Fibroblast of the conjunctiva (primary cell): ENCODE measurements around the gene PLXNA4.

Experiments used
- DNase-seq: peaks from one replicate; pipeline ENCODE4 v3.0.0-alpha.2; 2010; ENCODE audit warnings: low read depth

Gene PLXNA4

GRCh38 chr7:132261327-132262159 is 314.7 kb downstream of the PLXNA4 start:
- no peak for DNase-seq

- no peak for DNase-seq
These were observed 318.0 kb downstream of the PLXNA4 start for GRCh38 chr7:132258231-132258630.

DNA sequence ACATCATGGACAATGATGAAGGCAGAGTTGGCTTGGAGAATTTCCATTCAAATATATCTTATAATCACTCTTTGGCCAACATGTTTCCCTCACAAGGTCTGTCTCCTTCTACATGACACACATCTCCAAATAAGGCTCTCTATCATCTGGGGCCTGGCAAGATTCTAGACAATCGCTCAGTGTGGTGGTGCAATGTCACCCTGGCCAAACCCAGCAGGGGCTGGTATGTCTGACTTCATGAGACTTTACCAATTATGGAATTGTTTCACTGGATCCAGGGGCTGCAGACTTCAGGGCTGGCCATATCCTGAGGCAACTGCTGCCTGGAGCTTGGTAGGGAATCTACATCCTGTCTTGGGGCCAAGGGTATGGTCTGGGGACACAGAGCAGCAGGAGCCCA is 319.0 kb downstream of the PLXNA4 start:
- DNase-seq = no peak

DNA sequence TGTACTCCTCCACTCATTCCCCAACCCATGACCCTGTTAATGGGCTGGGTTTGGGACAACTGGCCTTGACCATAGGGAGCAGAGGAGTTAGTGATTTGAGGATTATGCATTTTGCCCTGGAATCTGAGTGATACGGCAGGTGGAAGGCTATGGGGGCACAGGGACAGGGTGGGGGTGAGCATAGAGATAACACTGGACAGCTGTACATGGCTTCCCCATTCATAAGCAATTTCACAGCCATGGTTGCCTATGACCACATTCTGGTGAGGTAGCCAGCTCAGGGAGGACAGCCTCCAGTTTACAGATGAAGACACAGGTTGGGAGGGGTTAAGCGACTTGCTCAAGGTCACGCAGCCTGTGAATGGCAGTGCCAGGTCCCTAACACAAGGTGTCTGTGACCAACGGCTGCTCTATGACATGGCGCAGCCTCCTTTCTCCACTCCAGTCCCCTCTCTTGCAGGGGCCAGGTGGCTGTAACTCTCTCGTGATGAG is 319.5 kb downstream of the PLXNA4 start:
- no peak for DNase-seq

DNA sequence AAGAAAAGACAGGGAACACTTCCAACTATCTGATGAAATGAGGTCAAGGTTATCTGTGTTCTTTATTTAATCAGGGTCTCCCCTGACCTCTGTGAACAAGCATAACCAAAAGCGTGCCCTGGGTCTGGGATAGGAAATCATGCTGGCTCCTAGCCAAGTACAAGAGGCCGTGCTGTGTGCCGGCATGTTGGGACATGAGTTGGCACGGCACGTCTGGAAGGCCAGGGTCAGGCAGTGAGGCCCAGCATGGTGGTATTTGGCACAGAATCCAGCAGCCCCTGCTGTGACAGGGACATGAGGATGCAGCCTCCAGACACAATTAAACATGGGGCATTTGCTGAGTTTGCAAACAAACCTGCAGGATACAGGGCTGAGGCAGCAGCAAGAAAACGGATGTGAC is 320.4 kb downstream of the PLXNA4 start:
- DNase-seq = no peak

DNA sequence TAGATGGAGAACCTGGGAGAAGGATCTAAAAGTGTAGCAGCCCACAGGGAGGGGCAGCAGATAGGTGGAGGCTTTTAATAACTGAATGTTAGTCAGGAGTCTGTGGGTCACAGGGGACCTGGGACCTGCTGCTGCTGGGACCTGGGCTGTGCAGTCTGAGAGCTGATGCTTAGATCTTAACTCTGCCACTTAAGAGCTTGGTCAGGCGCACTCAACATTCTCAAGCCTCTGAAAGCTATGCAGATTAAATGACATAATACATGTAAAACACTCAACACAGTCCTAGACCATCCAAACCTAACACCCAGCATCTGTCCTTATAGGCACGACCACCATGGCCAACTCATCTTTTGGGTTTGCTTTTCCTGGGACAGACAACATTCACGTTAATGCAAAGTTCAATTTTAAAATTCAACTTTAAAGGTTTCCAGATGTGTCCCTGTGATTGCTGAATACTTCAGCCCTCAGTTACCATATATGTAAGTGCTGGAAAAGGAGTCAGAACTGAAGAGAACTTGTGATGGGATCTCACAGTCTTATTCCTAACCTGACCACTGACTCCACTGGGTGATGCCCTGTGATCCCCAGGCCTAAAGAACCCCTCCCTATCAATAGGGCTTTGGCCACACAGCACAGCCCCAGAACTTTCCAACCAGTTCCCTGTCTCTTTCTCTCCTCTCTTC is 321.0 kb downstream of the PLXNA4 start:
- no peak for DNase-seq

DNA sequence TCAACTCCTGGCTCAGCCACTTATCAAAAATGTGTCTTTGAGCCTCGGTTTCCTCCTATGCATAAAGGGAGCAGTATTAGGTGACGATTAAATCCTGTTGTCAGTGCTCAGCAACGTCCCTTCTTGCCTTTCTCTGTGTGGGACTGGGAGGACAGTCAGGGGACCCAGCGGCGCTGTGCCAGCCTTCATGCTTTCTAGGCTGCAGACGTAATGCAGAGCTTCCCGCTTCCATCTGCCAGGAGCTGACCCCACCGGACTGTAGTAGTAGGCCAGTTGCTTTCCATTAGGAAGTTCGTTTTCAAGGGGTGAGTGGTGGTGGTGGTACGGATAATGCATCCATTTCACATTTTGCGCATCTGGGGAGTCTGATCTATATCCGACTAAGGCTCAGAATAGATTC is 321.8 kb downstream of the PLXNA4 start:
- DNase-seq = no peak

DNA sequence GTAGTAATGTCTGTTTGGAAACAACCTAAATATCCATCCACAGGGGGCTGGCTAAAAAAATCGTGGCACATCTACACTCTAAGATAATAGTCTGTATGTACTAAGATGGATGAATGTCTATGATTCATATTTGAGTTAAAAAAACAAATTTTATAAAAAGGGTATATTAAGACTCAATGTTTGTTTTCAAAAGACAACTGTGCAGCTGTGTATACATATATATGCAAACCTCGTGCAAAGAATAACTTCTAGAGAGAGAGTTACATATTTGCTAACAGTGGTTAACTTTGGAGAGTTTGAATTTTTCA is 323.5 kb downstream of the PLXNA4 start:
- no peak for DNase-seq

GRCh38 chr7:132251327-132251659 is 325.0 kb downstream of the PLXNA4 start:
- no peak for DNase-seq

DNA sequence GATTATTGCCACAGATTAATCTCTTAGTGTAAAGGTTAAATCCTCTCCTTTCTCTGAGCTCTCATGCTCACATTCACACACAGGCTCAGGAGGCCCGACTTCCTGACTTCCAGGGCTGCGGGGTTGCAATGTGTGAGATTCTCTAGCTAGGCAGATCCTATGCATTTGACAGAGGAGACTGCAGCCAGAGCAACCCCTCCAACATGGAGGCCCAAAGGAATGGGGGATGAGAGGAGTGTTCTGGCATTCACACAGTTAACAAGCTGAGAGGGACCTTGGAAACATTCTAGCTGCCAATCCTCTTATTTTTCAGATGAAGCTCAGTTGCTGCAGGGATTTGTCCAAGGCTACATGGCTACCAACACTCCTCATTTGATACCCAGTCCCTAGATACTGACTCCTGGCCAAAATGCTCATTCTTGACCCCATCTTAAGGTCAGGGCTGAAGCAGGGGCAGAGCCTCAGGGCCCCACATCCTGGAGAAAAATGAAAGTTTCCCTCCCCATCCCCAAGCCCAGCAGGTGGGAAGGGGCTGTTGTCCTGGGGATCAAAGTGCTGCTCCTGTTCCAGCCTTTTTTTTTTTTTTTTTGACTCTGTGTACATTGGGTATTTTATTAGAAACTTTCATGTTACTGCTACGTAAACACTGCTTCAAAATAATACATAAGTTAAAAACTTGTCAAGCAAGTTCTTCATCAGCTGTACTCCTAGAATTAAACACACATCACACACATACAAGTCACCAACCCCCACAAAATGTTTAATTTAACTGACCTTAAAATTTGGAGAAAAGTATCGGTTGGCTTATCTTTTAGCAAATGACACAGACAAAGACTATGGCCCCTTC is 325.6 kb downstream of the PLXNA4 start:
- DNase-seq = no peak

GRCh38 chr7:132249256-132249971 is 326.9 kb downstream of the PLXNA4 start:
- DNase-seq = no peak

- DNase-seq = no peak
These were observed 327.4 kb downstream of the PLXNA4 start for GRCh38 chr7:132248841-132249240.

DNA sequence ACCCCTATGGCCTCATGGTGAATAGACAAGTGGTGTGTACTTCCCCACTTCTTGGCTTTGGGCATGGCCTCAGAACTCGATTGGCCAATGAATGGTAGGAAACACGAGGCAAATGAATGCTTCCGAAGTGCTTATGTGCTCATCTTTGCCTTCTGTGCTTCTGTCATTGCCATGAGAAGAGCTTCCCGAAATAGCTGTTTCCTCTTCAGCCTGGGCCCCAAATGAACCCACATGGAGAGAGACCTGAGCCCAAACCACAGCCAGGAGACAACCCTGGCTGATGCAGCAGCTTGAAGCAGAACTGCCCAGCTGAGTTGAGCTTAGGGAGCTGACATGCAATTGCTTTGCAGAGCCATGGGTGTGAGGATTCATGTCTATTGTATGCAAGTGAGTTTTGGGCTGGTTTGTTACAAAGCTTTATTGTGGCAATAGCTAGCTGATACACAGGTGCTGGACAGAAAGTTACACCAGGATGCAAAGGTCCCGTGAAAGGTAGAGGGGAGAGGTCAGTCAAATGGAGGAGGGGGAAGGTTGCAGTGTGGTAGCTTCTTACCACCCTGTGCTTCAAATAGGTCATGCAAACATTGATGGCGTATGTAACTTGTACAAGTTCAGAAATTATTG is 328.2 kb downstream of the PLXNA4 start:
- no peak for DNase-seq

- no peak for DNase-seq
These were observed 329.7 kb downstream of the PLXNA4 start for GRCh38 chr7:132246591-132246990.

DNA sequence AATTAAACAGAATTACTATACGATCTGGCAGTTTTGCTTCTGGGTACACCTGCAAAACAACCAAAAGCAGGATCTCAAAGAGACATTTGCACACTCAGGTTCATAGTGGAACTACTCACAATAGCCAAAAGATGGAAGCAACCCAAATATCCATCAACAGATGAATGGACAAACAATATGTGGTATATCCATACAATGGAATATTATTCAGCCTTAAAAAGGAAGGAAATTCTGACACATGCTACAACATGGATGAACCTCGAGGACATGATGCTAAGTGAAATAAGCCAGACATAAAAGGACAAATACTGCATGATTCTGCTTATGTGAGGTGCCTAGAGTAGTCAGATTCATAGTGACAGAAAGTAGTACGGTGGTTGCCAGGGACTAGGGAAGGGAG is 330.7 kb downstream of the PLXNA4 start:
- DNase-seq = no peak

GRCh38 chr7:132244903-132245480 is 331.3 kb downstream of the PLXNA4 start:
- no peak for DNase-seq

DNA sequence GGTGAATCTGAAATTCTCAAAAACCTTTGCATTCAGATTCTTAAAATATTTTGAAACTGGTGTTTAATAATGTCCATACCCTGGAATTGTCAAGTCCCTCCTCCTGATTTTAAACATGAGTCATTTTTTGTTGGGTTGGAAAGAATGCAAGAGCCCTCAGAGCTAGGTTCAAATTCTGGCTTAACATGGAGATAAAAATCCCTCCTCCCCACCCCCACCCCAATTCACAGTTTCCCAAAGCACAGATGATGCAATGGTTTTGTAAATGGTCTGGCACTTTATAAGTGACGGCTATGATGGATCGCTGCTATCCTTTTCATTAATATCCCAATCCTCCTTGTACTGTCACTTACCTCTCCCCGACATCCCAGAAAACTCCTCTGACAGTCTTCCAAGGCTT is 332.8 kb downstream of the PLXNA4 start:
- no peak for DNase-seq

DNA sequence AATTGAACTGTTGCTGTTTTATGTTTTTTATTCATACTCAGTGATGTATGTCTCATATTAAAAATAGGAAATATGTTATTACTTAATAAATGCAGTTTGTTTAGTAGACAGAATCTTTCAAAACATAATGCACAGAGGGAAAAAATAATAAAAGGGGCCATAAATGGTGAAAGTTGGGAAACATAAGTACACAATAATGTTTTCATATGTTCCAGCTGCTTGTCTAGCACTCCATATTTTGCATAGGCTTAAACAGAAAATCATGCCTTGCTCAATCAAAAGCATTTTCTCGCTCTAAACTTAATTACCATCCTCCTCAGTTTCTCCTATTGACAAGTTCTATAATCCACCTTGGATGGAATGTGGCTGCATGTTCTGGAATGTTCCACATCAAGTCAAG is 333.2 kb downstream of the PLXNA4 start:
- no peak for DNase-seq

DNA sequence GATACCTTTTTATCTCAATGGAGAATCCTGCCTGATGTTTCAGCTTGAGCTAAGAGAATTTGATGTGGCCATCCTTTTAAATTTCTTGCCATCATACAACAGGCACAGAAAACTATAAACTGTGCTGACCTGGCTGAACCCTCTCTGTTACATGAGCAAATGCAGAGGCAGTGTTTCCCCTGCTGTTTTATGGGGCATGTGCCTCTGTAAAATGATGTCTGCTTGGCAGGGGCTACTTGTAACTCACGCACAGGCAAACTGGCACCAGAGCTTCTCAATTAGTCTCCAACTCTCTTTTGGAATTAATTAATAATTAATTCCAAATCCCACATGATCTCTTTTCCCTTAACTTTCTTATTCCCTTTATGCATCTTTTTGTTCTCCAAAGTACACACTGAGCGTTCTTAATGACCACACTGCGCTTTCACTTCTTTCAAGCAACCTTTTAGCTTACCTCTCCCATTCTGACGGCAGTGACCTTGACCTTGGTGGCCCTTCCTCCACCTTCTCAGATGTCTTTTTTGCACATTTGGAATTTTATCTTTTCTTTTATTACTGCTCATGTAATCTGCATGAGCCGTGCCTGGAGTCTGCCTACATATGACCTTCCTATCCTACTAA is 334.0 kb downstream of the PLXNA4 start:
- no peak for DNase-seq

DNA sequence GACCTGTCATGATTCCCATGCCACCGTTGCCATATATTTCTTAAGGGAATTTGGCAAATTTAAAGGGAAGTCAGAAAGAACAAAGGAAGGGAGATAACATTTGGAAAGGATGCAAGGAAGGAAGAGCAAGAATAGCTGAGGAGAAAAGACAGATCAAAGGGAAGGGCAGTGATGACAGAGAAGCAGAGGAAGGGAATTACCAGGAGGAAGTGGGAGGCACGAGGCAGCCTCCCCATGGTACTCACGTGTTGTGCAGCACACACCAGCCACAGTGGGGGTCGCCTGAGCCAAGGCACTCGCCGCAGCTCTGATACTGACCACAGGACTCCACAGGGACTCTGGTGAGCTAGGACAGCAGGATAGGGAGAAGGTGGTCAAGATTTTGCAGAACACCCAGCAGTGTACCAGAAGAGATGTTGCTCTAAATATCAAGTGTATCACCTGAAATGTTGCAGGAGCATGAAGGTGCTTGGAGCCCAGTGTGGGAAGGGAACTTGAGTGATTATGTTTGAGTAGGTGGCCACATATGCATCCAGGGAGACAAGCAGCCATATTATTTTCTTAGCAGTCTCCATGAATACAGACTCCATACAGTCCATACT is 335.3 kb downstream of the PLXNA4 start:
- no peak for DNase-seq

- DNase-seq = no peak
These were observed 336.0 kb downstream of the PLXNA4 start for GRCh38 chr7:132240262-132240661.
